Liver (tissue), 9 donors: ENCODE results near the gene NRIP2. TPM values are rescaled to one million over a fixed set of nuclear protein-coding genes. Genes with fewer than 3 reads are reported as not detected.

Experiments used
- DNase-seq: peaks from one replicate; pipeline ENCODE4 v3.0.0-alpha.2; 2017; ENCODE audit warnings: low spot score
- H3K27ac ChIP-seq, 2 donors: one replicate each; pipeline ENCODE4 v1.7.0; 2013; ENCODE audit warnings: inconsistent platforms in 2 of 2, low read length in 2 of 2, control low read depth in 1 of 2, low read depth in 1 of 2, mild to moderate bottlenecking in 1 of 2
- H3K27me3 ChIP-seq, 4 donors: one replicate each; pipeline versions ENCODE4 v1.6.1 to v1.7.0; 2013; ENCODE audit warnings: low read length in 3 of 4, inconsistent platforms in 1 of 4, mild to moderate bottlenecking in 1 of 4, moderate library complexity in 1 of 4; ENCODE audit not compliant: control insufficient read depth in 4 of 4, insufficient read depth in 4 of 4
- H3K36me3 ChIP-seq, 4 donors: one replicate each; pipeline versions ENCODE4 v1.6.1 to v1.7.0; 2013; ENCODE audit warnings: low read length in 3 of 4, mild to moderate bottlenecking in 3 of 4, low read depth in 1 of 4, moderate library complexity in 1 of 4; ENCODE audit not compliant: control insufficient read depth in 4 of 4, insufficient read depth in 3 of 4
- H3K4me1 ChIP-seq, 4 donors: one replicate each; pipeline versions ENCODE4 v1.6.1 to v1.7.0; 2013; ENCODE audit warnings: low read length in 3 of 4, mild to moderate bottlenecking in 3 of 4, moderate library complexity in 1 of 4; ENCODE audit not compliant: control insufficient read depth in 4 of 4, insufficient read depth in 4 of 4
- H3K4me3 ChIP-seq, 3 donors: one replicate each; pipeline versions ENCODE4 v1.6.1 to v1.7.0; 2013; ENCODE audit warnings: low read length in 3 of 3, control low read depth in 1 of 3, low read depth in 1 of 3, mild to moderate bottlenecking in 1 of 3
- H3K9ac ChIP-seq, 2 donors: one replicate each; pipeline ENCODE4 v1.7.0; 2013; ENCODE audit warnings: low read length in 2 of 2, mild to moderate bottlenecking in 2 of 2, moderate library complexity in 2 of 2, control low read depth in 1 of 2, low read depth in 1 of 2
- H3K9me3 ChIP-seq, 4 donors: one replicate each; pipeline versions ENCODE4 v1.6.1 to v1.7.0; 2013; ENCODE audit warnings: low read length in 3 of 4; ENCODE audit not compliant: control insufficient read depth in 4 of 4
- EGR1 ChIP-seq, 2 donors: IDR thresholded peaks; 2 replicates each; pipeline ENCODE4 v1.6.1; 2016 to 2018; ENCODE audit warnings: antibody characterized with exemption in 2 of 2, low read depth in 2 of 2
- FOXA1 ChIP-seq: IDR thresholded peaks from 2 replicates; pipeline ENCODE4 v1.6.1; 2016; ENCODE audit warnings: antibody characterized with exemption
- FOXA2 ChIP-seq: IDR thresholded peaks from 2 replicates; pipeline ENCODE4 v1.6.1; 2016; ENCODE audit warnings: antibody characterized with exemption
- GABPA ChIP-seq, 2 donors: IDR thresholded peaks in 1 of 2; conservative IDR thresholded peaks in 1 of 2; 2 replicates each; pipeline ENCODE4 v1.6.1; 2016; ENCODE audit warnings: antibody characterized with exemption in 2 of 2, mild to moderate bottlenecking in 1 of 2, moderate library complexity in 1 of 2
- HNF4A ChIP-seq, 2 donors: conservative IDR thresholded peaks; 2 replicates each; pipeline ENCODE4 v1.6.1; 2016; ENCODE audit warnings: antibody characterized with exemption in 2 of 2, mild to moderate bottlenecking in 2 of 2
- HNF4G ChIP-seq: IDR thresholded peaks from 2 replicates; pipeline ENCODE4 v1.6.1; 2016; ENCODE audit warnings: antibody characterized with exemption
- JUND ChIP-seq, 2 donors: IDR thresholded peaks; 2 replicates each; pipeline ENCODE4 v1.6.1; 2016; ENCODE audit warnings: antibody characterized with exemption in 2 of 2
- NR2F2 ChIP-seq: IDR thresholded peaks from 2 replicates; pipeline ENCODE4 v1.6.1; 2016; ENCODE audit warnings: antibody characterized with exemption
- RAD21 ChIP-seq, 2 donors: IDR thresholded peaks; 2 replicates each; pipeline ENCODE4 v1.6.1; 2016; ENCODE audit warnings: antibody characterized with exemption in 2 of 2, mild to moderate bottlenecking in 2 of 2
- RXRA ChIP-seq, 2 donors: IDR thresholded peaks; 2 replicates each; pipeline ENCODE4 v1.6.1; 2017 to 2018; ENCODE audit warnings: antibody characterized with exemption in 2 of 2, mild to moderate bottlenecking in 1 of 2
- SP1 ChIP-seq: IDR thresholded peaks from 2 replicates; pipeline ENCODE4 v1.6.1; 2018; ENCODE audit warnings: antibody characterized with exemption, mild to moderate bottlenecking
- TAF1 ChIP-seq: conservative IDR thresholded peaks from 2 replicates; pipeline ENCODE4 v1.6.1; 2016; ENCODE audit warnings: antibody characterized with exemption, mild to moderate bottlenecking
- YY1 ChIP-seq: IDR thresholded peaks from 2 replicates; pipeline ENCODE4 v1.6.1; 2016; ENCODE audit warnings: antibody characterized with exemption, mild to moderate bottlenecking
- whole genome bisulfite sequencing: extraction: QIAGEN DNeasy Blood & Tissue Kit; methylation state at CpG from one replicate; pipeline ENCODE4 v1.1.7; 2013; 5-methylcytosine and 5-hydroxymethylcytosine counted together
- polyA plus RNA-seq, 2 donors: library from polyadenylated mRNA; stranded (reverse) in 1 of 2; unstranded in 1 of 2; fragments of 200-250 nt in 1 of 2; fragments of >200 nt in 1 of 2; fragmentation: Nextera tagmentation in 1 of 2; extraction: Ambion mirVana in 1 of 2; gene quantifications; one replicate each; pipeline versions ENCODE4 v1.2.1 to v1.2.3, GENCODE V29; 2013 to 2015
- total RNA-seq, 2 donors: library from RNA; depleted of rRNA; stranded (reverse); fragments of >200 nt; gene quantifications; one replicate each; pipeline ENCODE4 v1.2.3, GENCODE V29; 2014
- TF ChIP-seq, protein P1 (sequence below): IDR thresholded peaks from 2 replicates; pipeline ENCODE4 v1.6.1; 2016; ENCODE audit warnings: antibody characterized with exemption
- TF ChIP-seq, protein P2 (sequence below): IDR thresholded peaks from 2 replicates; pipeline ENCODE4 v1.6.1; 2016; ENCODE audit warnings: antibody characterized with exemption, mild to moderate bottlenecking
- TF ChIP-seq, protein P3 (sequence below): IDR thresholded peaks from 2 replicates; pipeline ENCODE4 v1.6.1; 2016; ENCODE audit warnings: antibody characterized with exemption
- TF ChIP-seq, protein P4 (sequence below): fragments of 150-350 bp; IDR thresholded peaks from 2 replicates; pipeline ENCODE4 v1.5.1; 2017; ENCODE audit warnings: improper control_type of control experiment, low read depth, low read length; ENCODE audit not compliant: missing input control
- TF ChIP-seq, protein P5 (sequence below): IDR thresholded peaks from 2 replicates; pipeline ENCODE4 v1.6.1; 2016; ENCODE audit warnings: antibody characterized with exemption
- donor health status: healthy.
- donor health status: healthy.
- donor health status: healthy.
- donor health status: healthy.
- donor health status: healthy.

NRIP2 gene
- total and polyA plus RNA-seq, 4 donors: 0.19 to 0.46 (median 0.23) TPM

DNA sequence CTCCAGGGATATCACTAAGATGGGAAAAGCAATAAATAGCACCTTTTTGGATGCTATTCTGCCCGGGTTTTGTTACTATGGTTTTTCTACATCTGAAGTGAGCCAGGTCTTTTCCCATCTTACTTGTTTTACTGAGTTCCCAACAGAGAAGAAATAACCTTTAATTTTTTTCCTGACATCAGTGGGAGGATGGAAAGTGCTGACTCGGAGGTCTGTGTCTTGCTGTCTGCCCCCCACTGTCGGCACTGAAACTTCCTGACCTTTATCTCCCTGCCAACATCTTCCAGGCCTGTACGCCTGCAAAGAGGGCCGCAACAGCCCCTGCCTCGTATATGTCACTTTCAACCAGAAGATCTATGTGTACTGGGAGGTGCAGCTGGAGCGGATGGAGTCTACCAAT lies 11.4 kb downstream of the NRIP2 start:
- Histone ChIP-seq H3K4me3 (no peak overlapping the region), H3K4me1 (no peaks in the 10 kb centered on the region), H3K27me3 (no peaks in the 10 kb centered on the region), H3K36me3 (peaks cover 11 to 88% (median 60%) of the 10 kb centered on the region in 4 donors), H3K9ac (no peak overlapping the region), H3K27ac (no peak overlapping the region), H3K9me3 (no peaks in the 10 kb centered on the region)
- TF ChIP-seq FOXA1: no peak
- TF ChIP-seq HNF4G: no peak
- TF ChIP-seq NR2F2: no peak
- TF ChIP-seq EGR1 (IDR thresholded peaks at IDR 0.05; ENCODE audit: low read depth in 2 of 2): no peak
- TF ChIP-seq, protein P1, sequence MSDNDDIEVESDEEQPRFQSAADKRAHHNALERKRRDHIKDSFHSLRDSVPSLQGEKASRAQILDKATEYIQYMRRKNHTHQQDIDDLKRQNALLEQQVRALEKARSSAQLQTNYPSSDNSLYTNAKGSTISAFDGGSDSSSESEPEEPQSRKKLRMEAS: no peak
- no peak for TF ChIP-seq RAD21 (IDR thresholded peaks at IDR 0.05)
- no peak for TF ChIP-seq FOXA2
- TF ChIP-seq, protein P2, sequence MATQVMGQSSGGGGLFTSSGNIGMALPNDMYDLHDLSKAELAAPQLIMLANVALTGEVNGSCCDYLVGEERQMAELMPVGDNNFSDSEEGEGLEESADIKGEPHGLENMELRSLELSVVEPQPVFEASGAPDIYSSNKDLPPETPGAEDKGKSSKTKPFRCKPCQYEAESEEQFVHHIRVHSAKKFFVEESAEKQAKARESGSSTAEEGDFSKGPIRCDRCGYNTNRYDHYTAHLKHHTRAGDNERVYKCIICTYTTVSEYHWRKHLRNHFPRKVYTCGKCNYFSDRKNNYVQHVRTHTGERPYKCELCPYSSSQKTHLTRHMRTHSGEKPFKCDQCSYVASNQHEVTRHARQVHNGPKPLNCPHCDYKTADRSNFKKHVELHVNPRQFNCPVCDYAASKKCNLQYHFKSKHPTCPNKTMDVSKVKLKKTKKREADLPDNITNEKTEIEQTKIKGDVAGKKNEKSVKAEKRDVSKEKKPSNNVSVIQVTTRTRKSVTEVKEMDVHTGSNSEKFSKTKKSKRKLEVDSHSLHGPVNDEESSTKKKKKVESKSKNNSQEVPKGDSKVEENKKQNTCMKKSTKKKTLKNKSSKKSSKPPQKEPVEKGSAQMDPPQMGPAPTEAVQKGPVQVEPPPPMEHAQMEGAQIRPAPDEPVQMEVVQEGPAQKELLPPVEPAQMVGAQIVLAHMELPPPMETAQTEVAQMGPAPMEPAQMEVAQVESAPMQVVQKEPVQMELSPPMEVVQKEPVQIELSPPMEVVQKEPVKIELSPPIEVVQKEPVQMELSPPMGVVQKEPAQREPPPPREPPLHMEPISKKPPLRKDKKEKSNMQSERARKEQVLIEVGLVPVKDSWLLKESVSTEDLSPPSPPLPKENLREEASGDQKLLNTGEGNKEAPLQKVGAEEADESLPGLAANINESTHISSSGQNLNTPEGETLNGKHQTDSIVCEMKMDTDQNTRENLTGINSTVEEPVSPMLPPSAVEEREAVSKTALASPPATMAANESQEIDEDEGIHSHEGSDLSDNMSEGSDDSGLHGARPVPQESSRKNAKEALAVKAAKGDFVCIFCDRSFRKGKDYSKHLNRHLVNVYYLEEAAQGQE: no peak
- TF ChIP-seq, protein P3, sequence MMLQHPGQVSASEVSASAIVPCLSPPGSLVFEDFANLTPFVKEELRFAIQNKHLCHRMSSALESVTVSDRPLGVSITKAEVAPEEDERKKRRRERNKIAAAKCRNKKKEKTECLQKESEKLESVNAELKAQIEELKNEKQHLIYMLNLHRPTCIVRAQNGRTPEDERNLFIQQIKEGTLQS: no peak
- TF ChIP-seq GABPA (IDR thresholded peaks at IDR 0.05 in 1 of 2, conservative IDR thresholded peaks at IDR 0.05 in 1 of 2): no peak
- TF ChIP-seq, protein P4, sequence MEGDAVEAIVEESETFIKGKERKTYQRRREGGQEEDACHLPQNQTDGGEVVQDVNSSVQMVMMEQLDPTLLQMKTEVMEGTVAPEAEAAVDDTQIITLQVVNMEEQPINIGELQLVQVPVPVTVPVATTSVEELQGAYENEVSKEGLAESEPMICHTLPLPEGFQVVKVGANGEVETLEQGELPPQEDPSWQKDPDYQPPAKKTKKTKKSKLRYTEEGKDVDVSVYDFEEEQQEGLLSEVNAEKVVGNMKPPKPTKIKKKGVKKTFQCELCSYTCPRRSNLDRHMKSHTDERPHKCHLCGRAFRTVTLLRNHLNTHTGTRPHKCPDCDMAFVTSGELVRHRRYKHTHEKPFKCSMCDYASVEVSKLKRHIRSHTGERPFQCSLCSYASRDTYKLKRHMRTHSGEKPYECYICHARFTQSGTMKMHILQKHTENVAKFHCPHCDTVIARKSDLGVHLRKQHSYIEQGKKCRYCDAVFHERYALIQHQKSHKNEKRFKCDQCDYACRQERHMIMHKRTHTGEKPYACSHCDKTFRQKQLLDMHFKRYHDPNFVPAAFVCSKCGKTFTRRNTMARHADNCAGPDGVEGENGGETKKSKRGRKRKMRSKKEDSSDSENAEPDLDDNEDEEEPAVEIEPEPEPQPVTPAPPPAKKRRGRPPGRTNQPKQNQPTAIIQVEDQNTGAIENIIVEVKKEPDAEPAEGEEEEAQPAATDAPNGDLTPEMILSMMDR: no peak
- no peak for TF ChIP-seq YY1
- TF ChIP-seq HNF4A (conservative IDR thresholded peaks at IDR 0.05): no peak
- no peak for DNase-seq
- WGBS: 83% methylated on average over 7 of the region's 7 CpGs

DNA sequence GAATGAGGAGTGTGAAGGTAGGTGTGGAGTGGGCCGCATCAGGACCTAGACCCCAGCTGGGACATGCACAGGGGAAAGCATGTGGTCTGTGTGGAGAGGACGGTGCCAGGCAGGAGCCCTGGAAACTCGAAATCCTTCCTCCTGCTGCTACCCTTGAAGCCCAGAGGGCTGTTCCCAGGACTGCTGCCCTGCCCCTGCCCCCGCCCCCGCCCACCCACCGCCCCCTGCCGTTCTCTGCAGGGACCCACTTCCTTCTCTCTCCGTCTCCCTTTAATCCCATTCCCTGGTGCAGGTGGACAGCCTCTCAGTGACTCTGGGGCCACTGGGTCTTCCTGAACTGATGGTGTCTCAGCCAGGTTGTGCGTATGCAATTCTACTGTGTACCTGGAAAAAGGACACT lies 14.4 kb downstream of the NRIP2 start:
- Histone ChIP-seq H3K4me1 (no peaks in the 10 kb centered on the region), H3K27ac (no peak overlapping the region), H3K9ac (no peak overlapping the region), H3K36me3 (peaks cover 2 to 70% (median 55%) of the 10 kb centered on the region in 4 donors), H3K27me3 (no peaks in the 10 kb centered on the region), H3K9me3 (no peaks in the 10 kb centered on the region), H3K4me3 (no peak overlapping the region)
- no peak for DNase-seq
- TF ChIP-seq, protein P5, sequence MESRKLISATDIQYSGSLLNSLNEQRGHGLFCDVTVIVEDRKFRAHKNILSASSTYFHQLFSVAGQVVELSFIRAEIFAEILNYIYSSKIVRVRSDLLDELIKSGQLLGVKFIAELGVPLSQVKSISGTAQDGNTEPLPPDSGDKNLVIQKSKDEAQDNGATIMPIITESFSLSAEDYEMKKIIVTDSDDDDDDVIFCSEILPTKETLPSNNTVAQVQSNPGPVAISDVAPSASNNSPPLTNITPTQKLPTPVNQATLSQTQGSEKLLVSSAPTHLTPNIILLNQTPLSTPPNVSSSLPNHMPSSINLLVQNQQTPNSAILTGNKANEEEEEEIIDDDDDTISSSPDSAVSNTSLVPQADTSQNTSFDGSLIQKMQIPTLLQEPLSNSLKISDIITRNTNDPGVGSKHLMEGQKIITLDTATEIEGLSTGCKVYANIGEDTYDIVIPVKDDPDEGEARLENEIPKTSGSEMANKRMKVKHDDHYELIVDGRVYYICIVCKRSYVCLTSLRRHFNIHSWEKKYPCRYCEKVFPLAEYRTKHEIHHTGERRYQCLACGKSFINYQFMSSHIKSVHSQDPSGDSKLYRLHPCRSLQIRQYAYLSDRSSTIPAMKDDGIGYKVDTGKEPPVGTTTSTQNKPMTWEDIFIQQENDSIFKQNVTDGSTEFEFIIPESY: no peak
- TF ChIP-seq, protein P3: no peak
- TF ChIP-seq, protein P2: no peak
- TF ChIP-seq TAF1 (no peak), EGR1 (IDR thresholded peaks at IDR 0.05; ENCODE audit: low read depth in 2 of 2) (no peak), YY1 (no peak), GABPA (IDR thresholded peaks at IDR 0.05 in 1 of 2, conservative IDR thresholded peaks at IDR 0.05 in 1 of 2) (no peak), RAD21 (IDR thresholded peaks at IDR 0.05) (no peak), RXRA (IDR thresholded peaks at IDR 0.05) (no peak), FOXA1 (no peak), HNF4A (conservative IDR thresholded peaks at IDR 0.05) (no peak), JUND (IDR thresholded peaks at IDR 0.05) (no peak), NR2F2 (no peak), SP1 (no peak)
- TF ChIP-seq, protein P4: no peak
- 92% methylated on average over 9 of the region's 9 CpGs for WGBS
